ENCODE data around the gene SNX22. TPM values are rescaled to one million over a fixed set of nuclear protein-coding genes. Genes with fewer than 3 reads are reported as not detected.

The SNX22 gene
- total and polyA plus RNA-seq, 2 of the 8 experiments (the other 6 are each of a cell fraction or from before 2014, with no cell fraction given): 4.9 TPM

GRCh38 chr15:64191971-64192830 is 40.7 kb downstream of the SNX22 start:
- no peak overlapping the region for H4K5ac ChIP-seq (ENCODE audit: insufficient read length, low read depth, low read length)
- POLR2A ChIA-PET (ENCODE audit: partially characterized antibody): interaction anchor here (0.9 kb wide), 1 partner anchor 29 kb away, joined by 3 read pairs; no protein-coding TSS in a partner anchor
- H4K8ac ChIP-seq (ENCODE audit: extremely low read depth, insufficient read depth, low read length): no peak overlapping the region
- H3K4ac ChIP-seq (replicated peaks; ENCODE audit: insufficient read length, low read depth, low read length): no peak overlapping the region
- H3K4me3 ChIP-seq (ENCODE audit: extremely low read depth in 1 of 4, insufficient read depth in 2 of 4, low read depth in 3 of 4, low read length in 4 of 4): no peak overlapping the region
- no peak for DNase-seq (ENCODE audit: low read depth in 1 of 2, low spot score in 2 of 2)
- no peak overlapping the region for H2BK20ac ChIP-seq (ENCODE audit: low read length)
- H3K23ac ChIP-seq (ENCODE audit: insufficient read length): no peak overlapping the region
- H2BK120ac ChIP-seq (replicated peaks; ENCODE audit: low read depth, low read length): no peak overlapping the region
- TF ChIP-seq CTCF (IDR thresholded peaks at IDR 0.05; ENCODE audit: control extremely low read depth in 1 of 3, insufficient read depth in 1 of 3, low read depth in 1 of 3, low read length in 3 of 3) (no peak), CEBPB (IDR thresholded peaks at IDR 0.05; ENCODE audit: low read depth, low read length) (peak; percentile 46; the same call in 1 of the 2 replicates), CREB1 (IDR thresholded peaks at IDR 0.05) (no peak), SP1 (IDR thresholded peaks at IDR 0.05; ENCODE audit: low read depth, low read length) (no peak), CBX8 (IDR thresholded peaks at IDR 0.05; ENCODE audit: borderline replicate concordance, low read depth, low read length) (no peak)
- no peaks in the 10 kb centered on the region for H3K27me3 ChIP-seq (replicated peaks in 1 of 4; ENCODE audit: control insufficient read depth in 3 of 4, extremely low read depth in 1 of 4, insufficient read depth in 3 of 4, low read length in 3 of 4)
- no peak overlapping the region for H3K18ac ChIP-seq (ENCODE audit: extremely low read depth, low read length)
- no peaks in the 10 kb centered on the region for H3K79me2 ChIP-seq (ENCODE audit: control insufficient read depth in 1 of 2, insufficient read depth in 2 of 2, low read length in 2 of 2)
- H3K27ac ChIP-seq (ENCODE audit: low read depth, low read length): no peak overlapping the region
- H2BK15ac ChIP-seq (ENCODE audit: low read length): no peak overlapping the region
- no peak for FAIRE-seq
- no peaks in the 10 kb centered on the region for H3K79me1 ChIP-seq (ENCODE audit: low read depth, low read length)
- H3K4me2 ChIP-seq (ENCODE audit: insufficient read depth in 1 of 2, low read depth in 2 of 2, low read length in 2 of 2): no peak overlapping the region
- no peak overlapping the region for H2AFZ ChIP-seq (ENCODE audit: low read length)
- H2BK5ac ChIP-seq (ENCODE audit: low read depth, low read length): no peak overlapping the region
- H3K23me2 ChIP-seq (ENCODE audit: low read depth, low read length): no peaks in the 10 kb centered on the region
- CTCF ChIA-PET (ENCODE audit: partially characterized antibody): interaction anchor here (1.2 to 2.0 kb wide), 2 partner anchors 14 to 39 kb away, joined by 6 read pairs; no protein-coding TSS in a partner anchor
- no peaks in the 10 kb centered on the region for H3K9me3 ChIP-seq (ENCODE audit: insufficient read depth in 2 of 2, low read depth in 1 of 2, low read length in 1 of 2)
- H3K4me1 ChIP-seq (replicated peaks in 1 of 4; ENCODE audit: control insufficient read depth in 3 of 4, insufficient read depth in 4 of 4, low read length in 3 of 4): no peaks in the 10 kb centered on the region
- no peaks in the 10 kb centered on the region for H4K20me1 ChIP-seq (replicated peaks in 1 of 2; ENCODE audit: control insufficient read depth in 1 of 2, insufficient read depth in 2 of 2, low read length in 2 of 2)
- no peak overlapping the region for H2BK12ac ChIP-seq (ENCODE audit: low read depth, low read length)
- H4K91ac ChIP-seq (replicated peaks; ENCODE audit: insufficient read length, low read length): no peak overlapping the region
- H2AK5ac ChIP-seq (ENCODE audit: low read depth, low read length): no peak overlapping the region
- H3K9ac ChIP-seq (replicated peaks in 1 of 4; ENCODE audit: extremely low read depth in 1 of 4, low read depth in 3 of 4, low read length in 3 of 4): no peak overlapping the region
- 84% methylated on average over 5 of the region's 5 CpGs; no CpG with 5 or more reads in 1 of the 2 experiments for WGBS, 2 experiments (ENCODE audit: extremely low coverage in 1 of 2, insufficient coverage in 1 of 2, insufficient read length in 1 of 2, insufficient replicate concordance in 2 of 2, low coverage in 1 of 2, low lambda C conversion rate in 2 of 2, missing lambda C conversion rate in 1 of 2)
- no peak overlapping the region for H3K14ac ChIP-seq (ENCODE audit: insufficient read length)
- H3K36me3 ChIP-seq (ENCODE audit: control insufficient read depth in 2 of 4, insufficient read depth in 4 of 4, low read length in 3 of 4): no peaks in the 10 kb centered on the region
- H3K56ac ChIP-seq (replicated peaks; ENCODE audit: insufficient read length, low read depth, low read length): no peak overlapping the region
